Activated CD8-positive, alpha-beta memory T cell treated with anti-CD3 and anti-CD28 coated beads for 48 hours (primary cell): Measurements from ENCODE around the gene OPRD1.
"Not testable (repeated sequence)": the region's sequence is repeated elsewhere in the genome, so short reads cannot be mapped to it uniquely, and the experiment has no call there.

Source experiments
- DNase-seq, 3 experiments: peaks; one replicate each; pipeline ENCODE4 v3.0.0-alpha.2; 2020; ENCODE audit warnings: low read depth in 2 of 3, low spot score in 2 of 3

OPRD1 gene

DNA sequence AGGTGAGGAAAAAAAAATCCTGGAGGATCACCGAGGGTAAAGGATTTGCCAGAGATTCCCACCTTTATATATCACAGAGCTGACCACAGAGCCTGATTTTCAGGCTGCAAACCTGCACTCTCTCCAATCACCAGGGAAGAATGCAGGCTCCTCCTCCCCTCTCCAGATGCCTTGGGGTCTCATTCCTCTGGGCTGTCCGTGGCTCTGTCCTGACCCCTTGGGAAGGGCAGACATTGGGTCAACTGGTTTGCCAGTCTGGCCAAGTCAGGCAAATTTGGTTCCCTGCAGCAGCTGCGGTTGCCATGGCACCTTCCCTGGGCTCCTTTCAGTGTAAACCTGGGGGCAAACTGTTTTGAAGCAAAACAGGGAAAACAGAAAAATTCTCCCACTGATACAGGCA is 11.6 kb upstream of the OPRD1 start:
- no peak for DNase-seq

DNA sequence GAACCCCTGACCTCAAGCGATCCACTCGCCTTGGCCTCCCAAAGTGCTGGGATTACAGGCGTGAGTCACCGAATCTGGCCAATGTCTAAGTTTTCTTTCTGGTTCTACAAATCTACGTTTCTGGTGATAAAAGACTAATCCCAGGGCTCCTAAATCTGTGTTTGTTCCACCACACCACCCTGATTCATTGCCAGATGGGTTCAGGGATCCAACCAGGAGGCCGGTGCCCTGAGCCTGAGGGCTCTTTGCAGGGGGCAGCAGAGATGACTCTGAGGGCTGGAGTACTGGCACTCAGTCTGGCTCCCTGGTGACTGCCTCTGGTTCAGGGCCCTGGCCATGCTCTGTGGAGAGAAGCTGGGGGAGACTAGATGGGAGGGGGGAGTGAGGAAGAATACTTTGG is 10.5 kb upstream of the OPRD1 start:
- no peak for DNase-seq

DNA sequence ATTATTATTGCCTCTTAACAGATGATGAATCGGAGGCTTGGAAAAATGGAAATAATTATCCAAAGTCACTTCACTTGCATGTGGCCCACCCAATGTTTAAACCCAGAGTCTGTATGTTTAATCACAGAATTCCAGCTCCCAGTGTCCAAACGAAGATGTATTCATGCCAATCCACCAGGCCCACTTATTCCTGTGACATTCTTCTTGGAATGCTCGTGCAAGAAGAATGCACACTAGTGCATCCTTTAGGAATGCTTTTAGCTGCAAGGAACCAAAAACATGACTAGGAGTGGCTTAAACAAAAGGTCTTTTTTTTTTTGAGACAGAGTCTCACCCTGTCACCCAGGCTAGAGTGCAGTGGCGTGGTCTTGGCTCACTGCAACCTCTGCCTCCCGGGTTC is 8.9 kb upstream of the OPRD1 start:
- DNase-seq, result no peak

DNA sequence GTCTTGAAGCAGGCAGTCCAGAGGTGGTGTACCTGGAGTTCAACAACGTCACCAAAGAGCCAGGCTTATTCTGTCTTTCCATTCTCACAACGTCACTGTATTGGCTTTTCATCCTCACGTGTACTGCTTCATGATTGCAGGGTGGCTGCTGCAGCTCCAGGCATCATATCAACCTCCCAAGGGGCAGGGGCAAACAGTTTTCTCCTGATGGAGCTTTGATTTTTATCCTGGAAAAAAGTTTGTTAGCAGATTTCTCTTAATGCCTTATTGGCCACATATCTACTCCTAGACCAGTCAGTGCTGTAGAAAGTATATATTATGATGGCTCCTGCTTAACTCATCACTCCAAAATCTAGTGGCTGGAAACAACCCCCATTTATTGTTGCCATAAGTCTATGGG is 8.3 kb upstream of the OPRD1 start:
- no peak for DNase-seq

DNA sequence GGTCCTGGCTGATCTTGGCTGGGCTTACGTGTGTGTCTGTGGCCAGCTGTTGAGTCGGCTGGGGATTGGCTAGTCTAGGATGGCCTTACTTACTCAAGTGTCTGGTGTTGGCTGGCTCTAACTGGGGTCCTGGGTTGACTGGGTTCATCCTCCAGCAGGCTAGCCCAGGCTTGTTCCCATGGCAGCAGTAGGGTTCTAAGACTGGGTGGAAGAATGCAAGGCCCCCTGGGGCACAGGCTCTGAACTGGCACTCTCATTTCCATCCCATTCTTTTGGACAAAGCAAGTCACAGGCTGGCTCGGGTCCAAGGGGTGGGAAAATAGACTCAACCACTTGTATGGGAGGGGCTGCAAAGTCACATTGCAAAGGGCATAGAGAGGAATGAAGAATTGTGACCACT is 7.9 kb upstream of the OPRD1 start:
- no peak for DNase-seq

DNA sequence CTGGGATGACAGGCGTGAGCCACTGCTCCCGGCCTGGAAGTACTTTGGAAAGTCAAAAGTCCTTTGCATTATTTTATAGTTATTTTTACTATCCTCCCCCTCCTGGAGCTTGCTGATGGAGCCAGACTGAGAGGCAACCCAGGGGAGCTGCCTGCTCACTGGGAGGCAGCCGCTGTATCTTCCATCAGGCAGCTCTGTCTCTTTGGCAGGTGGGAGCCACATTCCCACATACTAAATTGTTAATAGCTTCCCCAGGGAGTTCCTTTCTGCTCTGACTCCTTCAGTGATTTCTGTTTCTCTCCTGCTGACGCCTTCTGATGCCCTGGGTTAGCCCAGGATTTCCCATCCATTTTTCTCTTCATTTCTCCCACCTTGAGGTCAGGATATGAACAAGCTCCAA is 4.9 kb upstream of the OPRD1 start:
- no peak for DNase-seq

DNA sequence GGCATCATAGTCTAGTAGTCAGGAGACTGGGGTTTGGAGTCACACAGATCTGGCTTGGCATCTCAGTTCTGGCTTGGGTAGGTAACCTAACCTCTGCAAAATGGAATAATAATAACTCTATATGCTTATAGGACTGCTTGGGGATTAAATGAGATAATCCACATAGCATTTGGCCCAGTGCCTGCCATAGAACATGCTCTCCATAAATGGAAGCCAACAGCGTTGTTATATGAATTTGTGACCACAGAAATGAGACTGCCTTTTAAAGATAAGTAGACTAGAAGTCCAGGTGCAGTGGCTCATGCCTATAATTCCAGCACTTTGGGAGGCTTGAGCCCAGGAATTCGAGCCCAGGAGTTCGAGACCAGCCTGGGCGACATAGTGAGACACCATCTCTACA is 4.0 kb upstream of the OPRD1 start:
- no peak for DNase-seq

DNA sequence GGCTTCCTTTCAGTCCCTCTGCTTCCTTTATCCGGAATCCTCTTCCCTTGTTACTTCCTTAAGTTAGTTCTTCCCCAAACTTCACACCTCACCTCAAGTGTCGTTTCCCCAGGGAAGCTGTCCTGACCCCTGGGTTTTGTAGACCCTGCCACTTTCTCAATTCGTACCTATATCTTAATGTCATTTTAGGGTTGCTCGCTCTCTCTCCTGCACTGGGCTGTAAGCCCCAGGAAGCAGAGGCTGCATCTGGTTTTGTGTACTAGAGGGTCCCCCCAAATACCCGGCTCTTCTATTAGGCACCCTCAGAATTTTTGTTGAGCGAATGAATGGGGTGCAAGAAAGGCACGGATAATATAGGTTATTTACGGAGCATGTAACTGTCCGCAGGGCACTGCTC is 603 bp upstream of the OPRD1 start:
- no peak for DNase-seq

DNA sequence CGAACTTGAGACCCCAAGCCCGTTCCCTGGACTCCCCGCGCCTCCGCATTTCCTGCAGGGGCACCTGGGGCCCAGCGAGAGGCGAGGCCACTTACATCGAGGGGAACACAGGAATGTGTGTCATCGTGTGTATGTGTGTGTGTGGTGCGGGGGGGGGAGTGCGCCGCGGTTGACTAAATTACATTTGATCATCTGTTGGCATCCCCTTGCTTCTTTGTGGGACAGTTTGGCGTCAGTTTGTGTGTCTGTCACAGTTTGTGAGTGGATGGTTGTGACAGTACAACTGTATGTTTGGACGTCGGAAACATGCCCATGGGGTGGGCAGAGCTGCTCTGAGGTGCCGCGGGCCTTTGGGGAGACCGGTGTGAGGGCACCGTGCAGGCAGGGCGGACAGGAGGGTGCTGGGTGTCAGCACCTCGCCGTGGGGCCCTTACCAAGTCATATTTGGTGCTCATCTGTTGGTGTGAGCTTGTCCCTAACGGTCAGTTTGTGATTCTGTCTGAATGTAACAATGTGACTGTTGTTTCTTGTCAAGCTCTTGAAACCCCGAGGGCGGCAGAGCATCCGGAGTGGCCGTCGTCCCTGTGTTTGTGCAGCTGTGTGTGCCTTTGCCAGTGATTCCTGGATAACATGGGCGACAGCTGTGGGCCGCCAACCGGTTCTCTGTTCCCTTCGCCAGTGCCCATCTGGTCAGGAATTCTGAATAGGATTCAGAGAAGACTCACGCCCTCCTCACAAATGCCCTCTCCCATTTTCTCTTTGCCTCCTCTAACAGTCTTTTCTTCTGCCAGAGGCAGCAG is 899 bp downstream of the OPRD1 start:
- DNase-seq, result no peak

DNA sequence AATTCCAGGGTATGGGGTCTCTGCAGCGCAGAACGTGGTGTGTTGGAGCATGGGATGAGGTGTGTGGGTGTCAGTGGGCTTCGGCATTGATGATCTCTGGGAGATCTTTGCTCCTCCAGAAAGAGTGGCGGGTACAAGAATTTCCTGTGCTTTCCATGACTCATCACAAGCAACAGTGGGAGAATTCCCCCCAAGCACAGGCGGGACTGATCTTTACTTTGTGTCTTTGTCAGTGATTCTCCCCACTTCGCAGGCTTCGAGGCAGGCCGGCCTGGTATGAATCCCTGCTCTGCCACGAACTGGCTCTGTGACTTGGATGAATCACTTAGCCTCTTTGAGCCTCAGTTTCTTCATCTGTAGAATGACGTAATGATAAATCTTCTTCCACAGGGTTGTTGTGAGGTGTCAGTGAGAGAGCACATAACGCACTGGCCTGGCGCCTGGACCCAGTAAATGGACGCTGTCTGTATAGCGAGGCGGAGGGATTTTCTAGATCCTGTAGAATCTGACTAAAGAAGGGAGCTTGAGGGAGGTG is 2.0 kb downstream of the OPRD1 start:
- no peak for DNase-seq

DNA sequence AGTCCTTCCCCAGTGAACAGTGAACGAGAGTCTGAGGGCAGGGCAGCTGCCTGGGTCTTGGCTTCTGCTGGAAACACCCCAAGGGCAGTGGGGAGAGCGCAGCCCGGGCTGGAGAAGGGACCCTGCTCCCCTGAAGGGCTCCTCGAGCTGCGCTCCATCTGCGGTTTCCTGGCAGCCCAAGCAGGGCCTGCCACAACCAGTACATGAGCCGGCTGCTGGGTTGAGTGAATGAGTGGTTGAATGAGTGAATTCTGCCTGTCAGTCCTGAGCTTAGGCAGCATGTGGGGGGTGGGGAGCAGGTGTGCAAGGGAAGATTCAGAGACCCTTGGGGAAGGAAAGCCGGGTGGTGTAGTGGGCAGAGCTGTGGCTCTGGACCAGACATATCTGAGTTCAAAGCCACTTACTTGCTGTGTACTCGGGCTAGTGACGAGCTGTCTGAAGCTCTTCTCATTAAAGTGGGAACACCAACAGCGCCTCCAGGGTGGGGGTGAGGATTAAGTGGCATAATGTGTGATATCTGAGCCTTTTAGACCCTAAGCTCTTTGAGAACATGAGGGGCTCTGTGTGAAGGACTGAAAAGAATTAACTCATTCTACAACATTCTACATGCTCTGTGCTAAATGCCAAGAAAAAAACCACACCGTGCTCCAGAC is 3.7 kb downstream of the OPRD1 start:
- no peak for DNase-seq

DNA sequence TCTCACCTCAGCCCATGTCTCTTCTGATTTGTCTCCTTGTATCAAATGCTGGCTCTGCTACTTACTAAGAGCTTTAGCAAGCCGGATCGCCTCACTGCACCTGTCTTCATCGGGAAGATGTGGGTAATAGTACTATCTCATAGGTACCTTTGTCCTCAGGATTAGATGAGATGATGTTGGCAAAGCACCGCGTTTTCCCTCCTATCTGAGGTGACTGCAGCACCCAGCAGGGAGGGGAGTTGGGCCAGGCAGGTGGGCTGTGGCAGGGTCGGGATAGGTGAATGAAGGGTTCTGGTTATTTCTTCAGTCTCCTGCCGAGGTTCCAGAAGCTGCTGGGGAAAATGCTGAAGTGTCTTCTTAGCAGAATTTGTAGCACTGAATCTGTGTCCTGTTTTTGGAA is 5.2 kb downstream of the OPRD1 start:
- DNase-seq, result no peak

DNA sequence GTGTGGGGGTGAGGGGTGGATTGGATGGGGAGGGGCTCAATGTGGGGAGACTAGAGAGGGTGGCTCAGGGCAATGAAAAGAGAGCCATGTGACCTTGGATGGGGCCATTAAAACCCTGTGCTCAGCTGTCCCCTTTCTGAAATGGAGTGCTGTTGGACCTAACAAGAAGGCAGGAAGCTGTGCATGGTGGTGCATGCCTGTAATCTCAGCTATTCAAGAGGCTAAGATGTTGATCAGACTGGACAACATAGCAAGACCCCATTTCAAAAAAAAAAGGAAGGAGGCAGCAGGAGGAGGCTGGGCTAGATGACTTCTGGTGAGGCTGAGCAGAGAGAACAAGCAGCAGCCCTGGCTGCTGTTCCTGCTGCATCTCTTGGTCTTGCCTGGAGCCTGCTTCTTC is 7.0 kb downstream of the OPRD1 start:
- DNase-seq, result no peak

DNA sequence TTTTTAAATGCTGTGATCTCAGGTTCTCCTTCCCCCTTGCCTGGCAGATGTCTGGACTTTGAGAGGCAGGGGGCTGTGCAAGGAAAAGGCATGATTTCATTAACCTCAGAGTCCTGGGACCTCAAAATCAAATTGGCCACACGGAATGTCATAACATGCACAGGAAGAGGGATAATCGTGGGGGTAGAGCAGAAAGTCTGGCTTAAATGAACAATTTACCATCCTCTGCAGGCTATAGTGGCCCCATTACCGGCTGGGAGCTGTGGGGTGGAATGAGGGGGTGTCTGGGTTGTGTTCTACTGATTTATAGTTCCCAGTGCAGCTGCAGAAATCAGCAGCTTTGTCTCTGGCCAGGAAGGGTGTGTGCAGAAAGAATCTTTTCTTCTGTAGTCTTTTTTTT is 10.8 kb downstream of the OPRD1 start:
- DNase-seq, result no peak

DNA sequence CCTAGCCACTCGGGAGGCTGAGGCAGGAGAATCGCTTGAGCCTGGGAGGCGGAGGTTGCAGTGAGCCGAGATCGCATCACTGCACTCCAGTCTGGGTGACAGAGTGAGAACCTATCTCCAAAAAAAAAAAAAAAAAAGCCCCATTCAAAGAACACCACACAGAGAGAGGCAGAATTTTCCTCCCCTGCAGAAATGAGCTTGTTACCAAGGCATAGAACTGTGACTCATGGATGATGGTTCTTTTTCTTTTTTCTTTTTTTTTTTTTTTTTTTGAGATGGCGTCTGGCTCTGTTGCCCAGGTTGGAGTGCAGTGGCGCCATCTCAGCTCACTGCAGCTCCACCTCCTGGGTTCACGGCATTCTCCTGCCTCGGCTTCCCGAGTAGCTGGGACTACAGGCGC is 12.1 kb downstream of the OPRD1 start:
- not testable (repeated sequence) for DNase-seq

DNA sequence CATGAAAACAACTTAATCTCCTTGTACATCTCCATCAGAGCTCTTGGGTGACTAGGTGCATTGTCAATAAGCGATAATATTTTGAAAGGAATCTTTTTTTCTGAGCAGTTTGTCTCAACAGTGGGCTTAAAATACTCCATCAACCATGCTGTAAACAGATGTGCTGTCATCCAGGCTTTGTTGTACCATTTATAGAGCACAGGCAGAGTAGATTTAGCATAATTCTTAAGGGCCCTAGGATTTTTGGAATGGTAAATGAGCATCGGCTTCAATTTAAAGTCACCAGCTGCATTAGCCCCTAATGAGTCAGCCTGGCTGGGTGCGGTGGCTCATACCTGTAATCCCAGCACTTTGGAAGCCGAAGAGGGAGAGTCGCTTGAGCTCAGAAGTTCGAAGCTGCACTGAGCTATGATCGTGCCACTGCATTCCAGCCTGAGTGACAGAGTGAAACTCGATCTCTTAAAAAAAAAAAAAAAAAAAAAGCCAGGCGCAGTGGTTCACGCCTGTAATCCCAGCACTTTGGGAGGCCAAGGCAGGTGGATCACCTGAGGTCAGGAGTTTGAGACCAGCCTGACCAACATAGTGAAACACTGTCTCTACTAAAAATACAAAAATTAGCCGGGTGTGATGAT is 16.4 kb downstream of the OPRD1 start:
- DNase-seq, result not testable (repeated sequence)

DNA sequence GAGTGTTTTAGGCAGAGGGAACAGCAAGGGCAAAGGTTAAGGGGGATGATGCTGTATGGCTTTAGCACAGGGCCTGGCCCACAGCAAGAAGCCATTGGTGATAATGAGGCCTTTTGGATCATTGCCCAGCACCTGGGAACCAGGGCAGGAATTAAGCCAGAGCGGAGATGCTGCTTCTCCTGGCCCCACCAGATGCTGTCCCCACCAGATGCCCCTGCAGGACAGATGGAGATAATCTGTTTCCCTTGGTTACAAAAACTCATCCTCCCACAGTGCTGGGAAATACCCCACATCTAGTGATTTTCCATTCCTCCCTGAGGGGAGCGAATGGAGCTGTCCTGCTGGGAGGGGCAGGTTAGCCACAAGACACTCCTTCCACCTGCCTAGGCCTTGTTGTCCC is 18.8 kb downstream of the OPRD1 start:
- no peak for DNase-seq

DNA sequence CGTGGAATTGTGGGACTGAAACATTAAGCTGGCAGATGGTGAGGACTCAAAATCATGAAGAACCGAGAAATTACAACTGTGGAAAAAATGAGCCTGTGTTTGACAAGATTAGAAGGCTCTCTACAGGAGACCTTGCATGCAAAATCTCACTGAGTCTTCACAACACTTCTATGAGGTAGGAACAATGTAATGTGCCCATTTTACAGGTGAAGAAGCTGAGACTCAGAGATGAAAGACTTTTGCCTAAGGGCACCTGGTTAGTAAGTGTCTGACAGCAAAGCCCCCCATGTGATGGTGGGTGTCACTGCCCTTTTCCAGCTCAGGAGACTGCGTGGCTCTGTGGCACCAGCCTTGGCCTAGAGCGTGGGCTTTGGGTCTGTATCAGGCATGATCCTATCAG is 21.0 kb downstream of the OPRD1 start:
- no peak for DNase-seq

DNA sequence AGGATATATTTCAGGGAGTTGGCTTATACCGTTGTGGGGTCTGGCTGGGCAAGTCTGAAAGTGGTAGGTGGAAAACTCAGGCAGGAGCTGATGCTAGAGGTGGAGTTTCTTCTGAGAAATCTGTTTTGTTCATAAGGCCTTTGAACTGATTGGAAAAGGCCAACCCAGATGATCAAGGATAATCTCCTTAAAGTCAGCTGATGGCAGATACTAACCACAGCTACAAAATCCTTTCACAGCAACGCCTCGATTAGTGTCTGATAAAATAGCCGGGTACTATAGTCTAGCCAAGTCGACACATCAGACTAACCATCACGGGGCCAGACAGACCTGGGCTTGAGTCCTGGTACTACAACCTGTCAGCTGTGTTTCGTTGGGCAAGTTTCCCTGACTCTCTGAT is 21.4 kb downstream of the OPRD1 start:
- DNase-seq, result no peak

DNA sequence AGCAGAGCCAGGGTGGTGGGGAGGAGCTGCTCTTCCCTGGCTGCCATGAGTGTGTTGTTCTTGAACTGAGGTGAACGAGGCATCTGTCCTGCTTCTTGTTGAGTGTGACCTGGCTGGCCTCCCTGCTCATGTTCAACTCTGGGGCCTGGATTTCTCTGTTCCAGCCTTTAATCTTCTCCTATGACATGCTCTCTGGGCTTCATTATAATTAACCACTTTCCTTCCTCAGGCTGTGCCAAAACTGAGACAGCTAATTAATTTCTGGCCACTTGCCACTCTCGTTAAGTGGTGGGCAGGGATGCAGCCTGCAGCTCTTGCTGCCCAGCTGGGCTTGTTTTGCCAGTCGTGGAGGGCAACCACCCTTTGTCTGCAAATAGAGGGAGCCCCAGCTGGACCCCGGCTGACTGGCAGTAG is 23.3 kb downstream of the OPRD1 start:
- DNase-seq, result no peak

DNA sequence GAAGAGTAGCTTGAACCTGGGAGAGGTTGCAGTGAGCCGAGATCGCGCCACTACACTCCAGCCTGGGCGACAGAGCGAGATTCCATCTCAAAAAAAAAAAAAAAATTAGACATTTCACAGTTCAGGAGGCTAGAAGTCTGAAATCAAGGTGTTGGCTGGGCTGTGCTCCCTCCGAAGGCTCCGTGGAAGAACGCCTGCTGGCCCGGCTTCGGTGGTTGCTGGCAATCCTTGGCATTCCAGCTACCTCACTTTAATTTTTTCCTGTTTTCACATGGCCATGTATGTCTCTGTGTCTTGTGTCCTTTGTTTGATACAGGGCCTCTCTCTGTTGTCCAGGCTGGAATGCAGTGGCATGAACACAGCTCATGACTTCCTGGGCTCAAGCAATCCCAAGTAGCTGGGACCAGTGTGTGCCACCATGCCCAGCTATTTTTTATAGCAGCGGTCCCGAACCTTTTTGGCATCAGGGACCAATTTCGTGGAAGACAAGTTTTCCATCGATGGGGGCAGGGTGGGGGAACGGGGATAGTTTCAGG is 24.5 kb downstream of the OPRD1 start:
- DNase-seq, result no peak

DNA sequence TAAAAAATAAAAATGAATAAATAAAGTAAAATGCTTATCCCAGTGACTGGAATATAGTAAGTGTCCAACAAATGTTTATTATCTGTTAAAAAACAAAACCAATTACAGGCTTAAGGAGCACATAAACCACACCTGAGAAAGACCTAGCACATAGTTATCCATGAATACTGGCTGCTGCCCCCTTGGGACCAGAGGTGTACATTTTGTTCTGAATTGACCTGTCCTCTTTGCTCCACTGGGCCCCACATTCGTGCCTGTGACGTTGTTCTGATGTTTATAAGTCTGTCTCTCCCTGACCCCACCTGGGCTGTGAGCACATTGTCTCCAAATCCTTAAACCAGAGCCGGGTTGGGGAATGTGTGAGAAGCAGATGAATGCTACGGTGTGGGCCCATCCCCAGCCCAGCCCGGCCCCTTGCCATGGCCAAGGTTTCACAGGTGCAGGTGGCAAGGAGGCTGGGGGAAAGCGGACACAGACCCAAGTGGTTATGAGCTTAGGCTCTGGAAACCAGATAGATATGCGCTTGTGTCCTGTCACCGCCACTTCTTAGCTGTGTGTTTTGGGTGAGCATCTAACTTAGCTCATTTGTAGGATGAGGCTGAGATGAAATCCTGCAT is 29.1 kb downstream of the OPRD1 start:
- no peak for DNase-seq
